Stimulated activated naive CD8-positive, alpha-beta T cell treated with anti-CD3 and anti-CD28 coated beads, Interleukin-15, Interleukin-2, amounts not matched to agents 100 ng/mL and 50 ng/mL, for 24 hours (primary cell): ENCODE data around the gene CNTN2.

Experiments used
- H3K27ac Mint-ChIP-seq: one replicate; pipeline ENCODE4 v1.8.0; 2021; ENCODE audit warnings: mild to moderate bottlenecking, mixed read lengths
- H3K27me3 Mint-ChIP-seq: one replicate; pipeline ENCODE4 v1.8.0; 2021; ENCODE audit warnings: mixed read lengths
- H3K36me3 Mint-ChIP-seq: one replicate; pipeline ENCODE4 v1.8.0; 2021; ENCODE audit warnings: low read depth, mixed read lengths
- H3K4me1 Mint-ChIP-seq: one replicate; pipeline ENCODE4 v1.8.0; 2021; ENCODE audit warnings: low read depth, mixed read lengths
- H3K4me3 Mint-ChIP-seq: one replicate; pipeline ENCODE4 v1.8.0; 2021; ENCODE audit warnings: mild to moderate bottlenecking, mixed read lengths
- H3K9me3 Mint-ChIP-seq: one replicate; pipeline ENCODE4 v1.8.0; 2021; ENCODE audit warnings: mixed read lengths

The CNTN2 gene

DNA sequence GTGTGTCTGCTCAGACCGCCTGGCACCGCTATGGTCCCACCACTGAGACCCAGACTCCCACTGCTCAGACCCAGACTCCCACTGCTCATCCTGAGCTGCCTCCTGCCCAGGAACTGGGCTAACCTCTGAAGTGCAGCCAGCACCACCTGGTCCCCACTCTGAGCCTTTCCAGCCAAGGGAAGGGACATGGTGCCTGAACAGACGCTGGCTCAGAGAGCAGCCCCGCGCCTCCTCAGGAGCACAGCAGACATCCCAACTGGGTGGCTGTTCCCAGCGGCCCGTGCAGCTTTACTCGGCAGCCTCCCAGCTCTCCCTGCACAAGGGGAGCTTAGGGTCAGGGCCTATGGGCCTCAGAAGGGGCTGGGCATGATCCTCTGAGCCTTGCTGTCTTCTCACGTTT, 27.8 kb upstream of the CNTN2 start:
- H3K9me3 Mint-ChIP-seq, result no peaks in the 10 kb centered on the region
- no peaks in the 10 kb centered on the region for H3K4me1 Mint-ChIP-seq
- no peak overlapping the region for H3K4me3 Mint-ChIP-seq
- no peaks in the 10 kb centered on the region for H3K27me3 Mint-ChIP-seq
- H3K36me3 Mint-ChIP-seq, result no peaks in the 10 kb centered on the region
- no peak overlapping the region for H3K27ac Mint-ChIP-seq

DNA sequence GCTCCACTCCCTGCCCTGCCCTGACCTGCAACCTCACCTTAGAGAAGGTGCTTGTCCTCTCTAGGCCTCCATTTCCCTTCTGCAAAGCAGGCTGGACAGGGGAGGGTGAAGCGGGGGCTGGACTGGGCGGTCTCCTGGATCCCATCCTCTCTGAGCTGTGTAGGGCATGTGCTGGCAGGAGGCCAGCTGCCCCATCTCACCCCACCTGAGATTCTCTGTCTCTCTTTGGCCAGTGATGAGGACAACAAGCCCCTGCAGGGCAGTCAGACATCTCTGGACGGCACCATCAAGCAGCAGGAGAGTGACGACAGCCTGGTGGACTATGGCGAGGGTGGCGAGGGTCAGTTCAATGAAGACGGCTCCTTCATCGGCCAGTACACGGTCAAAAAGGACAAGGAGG, 26.9 kb upstream of the CNTN2 start:
- no peaks in the 10 kb centered on the region for H3K4me1 Mint-ChIP-seq
- H3K9me3 Mint-ChIP-seq, result no peaks in the 10 kb centered on the region
- no peak overlapping the region for H3K27ac Mint-ChIP-seq
- no peaks in the 10 kb centered on the region for H3K36me3 Mint-ChIP-seq
- H3K27me3 Mint-ChIP-seq, result no peaks in the 10 kb centered on the region
- H3K4me3 Mint-ChIP-seq, result no peak overlapping the region

DNA sequence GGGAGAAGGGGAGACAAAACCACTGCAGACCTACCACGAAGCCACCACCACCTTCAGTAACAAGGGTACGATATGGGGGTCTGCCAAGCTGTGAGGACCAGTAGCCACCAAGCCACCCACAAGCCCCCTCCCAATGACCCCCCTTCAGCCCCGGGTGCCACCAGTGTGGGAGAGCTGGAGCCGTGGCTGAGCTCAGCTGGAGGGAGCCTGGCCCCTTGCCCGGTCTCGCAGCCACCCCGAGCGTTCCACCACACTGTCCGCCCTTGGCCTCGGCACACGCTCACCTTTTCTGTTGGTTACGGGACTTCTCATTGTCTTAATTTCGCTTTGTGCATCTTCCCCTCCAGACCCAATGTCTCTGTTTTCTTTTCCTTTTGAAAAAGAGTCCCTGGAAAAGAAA, 26.4 kb upstream of the CNTN2 start:
- H3K27me3 Mint-ChIP-seq, result no peaks in the 10 kb centered on the region
- H3K36me3 Mint-ChIP-seq, result no peaks in the 10 kb centered on the region
- no peak overlapping the region for H3K4me3 Mint-ChIP-seq
- no peaks in the 10 kb centered on the region for H3K4me1 Mint-ChIP-seq
- no peak overlapping the region for H3K27ac Mint-ChIP-seq
- H3K9me3 Mint-ChIP-seq, result no peaks in the 10 kb centered on the region

- Mint-ChIP-seq H3K9me3 (no peaks in the 10 kb centered on the region), H3K4me1 (no peaks in the 10 kb centered on the region), H3K27me3 (no peaks in the 10 kb centered on the region), H3K4me3 (no peak overlapping the region), H3K36me3 (no peaks in the 10 kb centered on the region), H3K27ac (no peak overlapping the region)
Observed at GRCh38 chr1:205017001-205017400, 26.0 kb upstream of the CNTN2 start.

DNA sequence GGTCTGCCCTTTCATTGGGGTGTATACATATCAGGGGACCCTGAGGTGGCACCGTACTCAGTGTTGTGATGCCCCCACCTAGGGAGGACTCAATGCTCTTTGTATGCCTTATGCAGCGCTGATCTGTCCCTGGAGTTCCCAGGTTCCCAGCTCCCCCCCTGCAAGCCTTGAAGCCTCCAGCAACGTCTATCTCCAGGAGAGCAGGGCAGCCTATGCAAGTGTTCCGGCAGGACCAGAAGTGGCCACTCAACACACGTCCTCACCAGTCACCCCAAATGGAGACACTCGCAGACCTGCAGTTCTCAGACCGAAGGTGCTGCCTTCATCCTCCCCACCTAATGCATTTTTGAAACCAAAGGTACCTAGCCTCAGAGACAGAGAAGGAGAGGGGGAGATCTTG, 25.2 kb upstream of the CNTN2 start:
- no peaks in the 10 kb centered on the region for H3K36me3 Mint-ChIP-seq
- no peaks in the 10 kb centered on the region for H3K9me3 Mint-ChIP-seq
- H3K4me1 Mint-ChIP-seq, result no peaks in the 10 kb centered on the region

GRCh38 chr1:205018381-205018780, 24.6 kb upstream of the CNTN2 start:
- Mint-ChIP-seq H3K4me3 (no peak overlapping the region), H3K36me3 (no peaks in the 10 kb centered on the region), H3K9me3 (no peaks in the 10 kb centered on the region), H3K27me3 (no peaks in the 10 kb centered on the region), H3K27ac (no peak overlapping the region), H3K4me1 (no peaks in the 10 kb centered on the region)

More for the DNA sequence above, 25.2 kb upstream of the CNTN2 start:
- Mint-ChIP-seq H3K4me3 (no peak overlapping the region), H3K27ac (no peak overlapping the region), H3K27me3 (no peaks in the 10 kb centered on the region)

- Mint-ChIP-seq H3K4me3 (no peak overlapping the region), H3K27me3 (no peaks in the 10 kb centered on the region), H3K9me3 (no peaks in the 10 kb centered on the region), H3K4me1 (no peaks in the 10 kb centered on the region), H3K36me3 (no peaks in the 10 kb centered on the region), H3K27ac (no peak overlapping the region)
Observed at GRCh38 chr1:205020466-205020865, 22.5 kb upstream of the CNTN2 start.

GRCh38 chr1:205024679-205025078, 18.3 kb upstream of the CNTN2 start:
- Mint-ChIP-seq H3K36me3 (no peaks in the 10 kb centered on the region), H3K27ac (no peak overlapping the region), H3K27me3 (no peaks in the 10 kb centered on the region), H3K4me3 (no peak overlapping the region), H3K9me3 (no peaks in the 10 kb centered on the region), H3K4me1 (no peaks in the 10 kb centered on the region)

- Mint-ChIP-seq H3K4me1 (no peaks in the 10 kb centered on the region), H3K27ac (no peak overlapping the region), H3K4me3 (no peak overlapping the region), H3K27me3 (no peaks in the 10 kb centered on the region), H3K9me3 (no peaks in the 10 kb centered on the region), H3K36me3 (no peaks in the 10 kb centered on the region)
Observed at GRCh38 chr1:205025239-205025638, 17.8 kb upstream of the CNTN2 start.

- Mint-ChIP-seq H3K4me3 (no peak overlapping the region), H3K4me1 (no peaks in the 10 kb centered on the region), H3K9me3 (no peaks in the 10 kb centered on the region), H3K36me3 (no peaks in the 10 kb centered on the region), H3K27ac (no peak overlapping the region), H3K27me3 (no peaks in the 10 kb centered on the region)
Observed at GRCh38 chr1:205026181-205026580, 16.8 kb upstream of the CNTN2 start.

- Mint-ChIP-seq H3K9me3 (no peaks in the 10 kb centered on the region), H3K27me3 (no peaks in the 10 kb centered on the region)
Observed at GRCh38 chr1:205028390-205028789, 14.6 kb upstream of the CNTN2 start.

GRCh38 chr1:205028924-205029323, 14.1 kb upstream of the CNTN2 start:
- Mint-ChIP-seq H3K4me1 (no peaks in the 10 kb centered on the region), H3K4me3 (no peak overlapping the region), H3K36me3 (no peaks in the 10 kb centered on the region), H3K27me3 (no peaks in the 10 kb centered on the region), H3K9me3 (no peaks in the 10 kb centered on the region), H3K27ac (no peak overlapping the region)

More at GRCh38 chr1:205028390-205028789, 14.6 kb upstream of the CNTN2 start:
- H3K4me1 Mint-ChIP-seq, result no peaks in the 10 kb centered on the region
- H3K27ac Mint-ChIP-seq, result no peak overlapping the region
- no peaks in the 10 kb centered on the region for H3K36me3 Mint-ChIP-seq
- H3K4me3 Mint-ChIP-seq, result no peak overlapping the region

DNA sequence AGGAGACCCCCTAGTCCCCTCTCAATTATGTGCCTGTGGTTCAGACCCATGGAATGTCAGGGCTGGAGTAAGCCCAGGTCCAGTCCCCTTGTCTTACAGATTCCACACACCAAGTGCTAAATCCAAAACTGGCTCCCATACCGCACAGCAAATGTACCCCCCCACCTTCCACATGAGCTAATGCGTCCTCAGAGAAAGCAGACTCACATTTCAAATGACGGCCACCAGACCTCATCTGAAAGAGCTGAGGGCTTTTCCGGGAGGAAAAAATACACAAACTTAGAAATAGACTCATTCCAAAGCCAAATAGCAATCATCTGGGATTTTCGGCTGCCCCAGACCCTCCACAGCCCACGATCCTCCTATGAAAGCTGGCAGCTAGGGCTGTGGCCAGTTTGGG, 12.8 kb upstream of the CNTN2 start:
- Mint-ChIP-seq H3K27ac (no peak overlapping the region), H3K27me3 (no peaks in the 10 kb centered on the region), H3K4me3 (no peak overlapping the region), H3K4me1 (no peaks in the 10 kb centered on the region), H3K36me3 (no peaks in the 10 kb centered on the region), H3K9me3 (no peaks in the 10 kb centered on the region)

DNA sequence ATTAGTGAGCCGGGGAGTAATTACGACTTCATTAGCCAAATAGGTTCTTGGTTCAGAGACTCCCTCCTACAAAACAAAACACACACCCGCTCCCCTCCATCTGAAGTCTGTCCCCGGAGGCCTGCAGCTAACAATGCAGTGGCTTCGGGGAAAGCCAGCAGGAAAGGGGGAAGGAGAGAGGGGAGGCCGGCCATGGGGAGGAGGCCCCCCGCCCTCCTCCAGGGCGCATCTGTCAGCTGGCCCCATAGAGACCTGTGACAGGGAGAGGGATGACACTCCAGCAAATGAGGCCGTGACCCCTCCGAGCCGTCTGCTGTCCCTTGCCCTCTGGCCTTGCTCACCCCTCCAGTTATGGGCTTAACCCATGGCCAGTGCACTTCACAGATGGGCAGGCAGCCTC, 12.1 kb upstream of the CNTN2 start:
- Mint-ChIP-seq H3K9me3 (no peaks in the 10 kb centered on the region), H3K4me1 (no peaks in the 10 kb centered on the region), H3K36me3 (no peaks in the 10 kb centered on the region), H3K27ac (no peak overlapping the region), H3K27me3 (no peaks in the 10 kb centered on the region), H3K4me3 (no peak overlapping the region)

- Mint-ChIP-seq H3K36me3 (no peaks in the 10 kb centered on the region), H3K4me1 (no peaks in the 10 kb centered on the region), H3K27me3 (no peaks in the 10 kb centered on the region), H3K27ac (no peak overlapping the region), H3K4me3 (no peak overlapping the region), H3K9me3 (no peaks in the 10 kb centered on the region)
Observed at GRCh38 chr1:205032508-205032907, 10.5 kb upstream of the CNTN2 start.

GRCh38 chr1:205037539-205037938, 5.5 kb upstream of the CNTN2 start:
- no peak overlapping the region for H3K27ac Mint-ChIP-seq
- H3K4me1 Mint-ChIP-seq, result no peaks in the 10 kb centered on the region
- peaks cover 12% of the 10 kb centered on the region for H3K27me3 Mint-ChIP-seq
- H3K9me3 Mint-ChIP-seq, result no peaks in the 10 kb centered on the region
- no peak overlapping the region for H3K4me3 Mint-ChIP-seq
- no peaks in the 10 kb centered on the region for H3K36me3 Mint-ChIP-seq
